GM03348 (cell line): ENCODE data around the gene USP4.
"Not testable (repeated sequence)": the region's sequence is repeated elsewhere in the genome, so short reads cannot be mapped to it uniquely, and the experiment has no call there.

Source experiments
- DNase-seq: peaks from one replicate; pipeline ENCODE4 v3.0.0; 2012; ENCODE audit warnings: low spot score

The USP4 gene

GRCh38 chr3:49352281-49352680 is 12.4 kb upstream of the USP4 start:
- no peak for DNase-seq

- DNase-seq = peak; percentile 74
Measured at GRCh38 chr3:49351521-49352011, 11.7 kb upstream of the USP4 start.

- no peak for DNase-seq
Measured at GRCh38 chr3:49349348-49350114, 9.7 kb upstream of the USP4 start.

GRCh38 chr3:49348361-49348760 is 8.5 kb upstream of the USP4 start:
- not testable (repeated sequence) for DNase-seq

GRCh38 chr3:49346797-49347251 is 7.0 kb upstream of the USP4 start:
- DNase-seq = peak; percentile 64

- DNase-seq = no peak
Measured at GRCh38 chr3:49343163-49343562, 3.3 kb upstream of the USP4 start.

- no peak for DNase-seq
Measured at GRCh38 chr3:49341996-49342395, 2.1 kb upstream of the USP4 start.

GRCh38 chr3:49339581-49339940 is 292 bp downstream of the USP4 start:
- DNase-seq = peak; percentile 55

GRCh38 chr3:49333916-49334633 is 5.8 kb downstream of the USP4 start:
- no peak for DNase-seq

GRCh38 chr3:49333091-49333490 is 6.8 kb downstream of the USP4 start:
- no peak for DNase-seq

GRCh38 chr3:49329186-49329585 is 10.7 kb downstream of the USP4 start:
- DNase-seq = no peak

- DNase-seq = not testable (repeated sequence)
Measured at GRCh38 chr3:49328350-49328749, 11.5 kb downstream of the USP4 start.

GRCh38 chr3:49327485-49327884 is 12.4 kb downstream of the USP4 start:
- no peak for DNase-seq

GRCh38 chr3:49324768-49325167 is 15.1 kb downstream of the USP4 start:
- no peak for DNase-seq

GRCh38 chr3:49316696-49317457 is 23.0 kb downstream of the USP4 start:
- DNase-seq = no peak

GRCh38 chr3:49313896-49314688 is 25.8 kb downstream of the USP4 start:
- no peak for DNase-seq

GRCh38 chr3:49311283-49311682 is 28.6 kb downstream of the USP4 start:
- DNase-seq = no peak

- DNase-seq = no peak
Measured at GRCh38 chr3:49310677-49311076, 29.2 kb downstream of the USP4 start.

- no peak for DNase-seq
Measured at GRCh38 chr3:49305608-49306007, 34.2 kb downstream of the USP4 start.

- DNase-seq = no peak
Measured at GRCh38 chr3:49302613-49303012, 37.2 kb downstream of the USP4 start.

- DNase-seq = no peak
Measured at GRCh38 chr3:49300595-49300994, 39.3 kb downstream of the USP4 start.

GRCh38 chr3:49298511-49298910 is 41.3 kb downstream of the USP4 start:
- DNase-seq = no peak
